HCT116 (cell line): ENCODE results near the gene STYXL2. TPM values are rescaled to one million over a fixed set of nuclear protein-coding genes. Genes with fewer than 3 reads are reported as not detected.

Experiments used
- ATAC-seq: fragments of 200-7000 bp; cut with Tn5 transposase; 2 replicates; pipeline ENCODE4 v1.9.1; 2020; ENCODE audit warnings: mild to moderate bottlenecking, moderate library complexity
- BruUV-seq: library from RNA; stranded (reverse); fragments of 400-500 nt; replicated peaks from 2 replicates; lab custom pipeline; 2021; lab: Mats Ljungman, UMichigan
- CTCF ChIA-PET: fragments of 300-600 bp; sonication (Branson Sonifier 250); formaldehyde crosslinking; loops from one replicate; lab custom pipeline; 2021; ENCODE audit warnings: antibody characterized with exemption; lab: Charles Lee
- POLR2A ChIA-PET: fragments of 300-600, 350-600 bp; sonication (Branson Sonifier 250); formaldehyde crosslinking; loops from one replicate; lab custom pipeline; 2021; ENCODE audit warnings: antibody characterized with exemption; lab: Charles Lee
- RAD21 ChIA-PET, 2 experiments: fragments of 300-600 bp; sonication (Branson Sonifier 250); formaldehyde crosslinking; loops; one replicate each; lab custom pipeline; 2023; ENCODE audit warnings: low total read pairs in 2 of 2; ENCODE audit not compliant: uncharacterized antibody in 2 of 2, unreplicated experiment in 2 of 2, low non-redundant PET in 1 of 2; lab: Charles Lee
- DNase-seq: peaks from one replicate; pipeline ENCODE4 v3.0.0-alpha.2; 2010; ENCODE audit warnings: low read depth, low spot score
- H2AFZ ChIP-seq: fragments of 200-600 bp; shearing (Covaris generic), sonication (generic); 2 replicates; pipeline ENCODE4 v1.6.1; 2017; ENCODE audit warnings: low read depth, mixed run types, mixed read lengths, antibody characterized with exemption, low read length; ENCODE audit not compliant: poor library complexity, severe bottlenecking
- H3K27ac ChIP-seq: 2 replicates; pipeline ENCODE4 v1.5.1; 2012; ENCODE audit warnings: low read depth, low read length
- H3K27me3 ChIP-seq: fragments of 200-600 bp; sonication (generic); 2 replicates; pipeline ENCODE4 v1.6.1; 2016; ENCODE audit warnings: mixed run types, low read length, mixed read lengths; ENCODE audit not compliant: insufficient read depth
- H3K36me3 ChIP-seq, 2 experiments: fragments of 200-500 bp in 1 of 2; fragments of 200-600 bp in 1 of 2; sonication (Bioruptor generic) in 1 of 2; sonication (generic) in 1 of 2; 2 replicates each; pipeline versions ENCODE4 v1.5.1 to v1.6.1; 2014 to 2016; ENCODE audit warnings: low read length in 2 of 2, inconsistent platforms in 1 of 2, mixed read lengths in 1 of 2, mixed run types in 1 of 2; ENCODE audit not compliant: insufficient read depth in 2 of 2, control insufficient read depth in 1 of 2
- H3K4me1 ChIP-seq, 2 experiments: fragments of 200-600 bp in 1 of 2; sonication (generic) in 1 of 2; 2 replicates each; pipeline versions ENCODE4 v1.5.1 to v1.6.1; 2012 to 2017; ENCODE audit warnings: low read length in 2 of 2, inconsistent platforms in 1 of 2, mild to moderate bottlenecking in 1 of 2, mixed read lengths in 1 of 2, mixed run types in 1 of 2, moderate library complexity in 1 of 2; ENCODE audit not compliant: insufficient read depth in 2 of 2, control insufficient read depth in 1 of 2
- H3K4me2 ChIP-seq: fragments of 200-600 bp; sonication (generic); 2 replicates; pipeline ENCODE4 v1.6.1; 2017; ENCODE audit warnings: mixed run types, low read length, mixed read lengths
- H3K4me3 ChIP-seq, 2 experiments: fragments of 200-600 bp in 1 of 2; sonication (generic) in 1 of 2; replicated peaks in 1 of 2; 2 replicates each; pipeline ENCODE4 v1.5.1; 2011 to 2016; ENCODE audit warnings: low read length in 2 of 2, control low read depth in 1 of 2, low read depth in 1 of 2, mild to moderate bottlenecking in 1 of 2, mixed read lengths in 1 of 2, mixed run types in 1 of 2
- H3K79me2 ChIP-seq: fragments of 200-600 bp; sonication (generic); 2 replicates; pipeline ENCODE4 v1.6.1; 2017; ENCODE audit warnings: mild to moderate bottlenecking, mixed run types, low read length, moderate library complexity, mixed read lengths; ENCODE audit not compliant: insufficient read depth
- H3K9ac ChIP-seq: fragments of 200-600 bp; sonication (generic); 2 replicates; pipeline ENCODE4 v1.6.1; 2016; ENCODE audit warnings: low read length, mixed read lengths
- H3K9me2 ChIP-seq: fragments of 200-600 bp; sonication (generic), shearing (Covaris generic); 2 replicates; pipeline ENCODE4 v1.6.1; 2017; ENCODE audit warnings: mixed run types, mild to moderate bottlenecking, moderate library complexity; ENCODE audit not compliant: insufficient read depth
- H3K9me3 ChIP-seq, 2 experiments: fragments of 200-500 bp in 1 of 2; fragments of 200-600 bp in 1 of 2; sonication (Bioruptor generic) in 1 of 2; sonication (generic) in 1 of 2; 2 replicates each; pipeline ENCODE4 v1.6.1; 2014 to 2017; ENCODE audit warnings: low read length in 2 of 2, mixed read lengths in 2 of 2, inconsistent platforms in 1 of 2, low read depth in 1 of 2, mild to moderate bottlenecking in 1 of 2, mixed run types in 1 of 2, moderate library complexity in 1 of 2; ENCODE audit not compliant: control insufficient read depth in 1 of 2, insufficient read depth in 1 of 2
- H4K20me1 ChIP-seq: fragments of 200-600 bp; sonication (generic), shearing (Covaris generic); 2 replicates; pipeline ENCODE4 v1.6.1; 2017; ENCODE audit warnings: mixed run types, mild to moderate bottlenecking, moderate library complexity; ENCODE audit not compliant: insufficient read depth
- CBX3 ChIP-seq: IDR thresholded peaks from 2 replicates; pipeline ENCODE4 v1.6.1; 2012; ENCODE audit warnings: low read depth
- EGR1 ChIP-seq: IDR thresholded peaks from 2 replicates; pipeline ENCODE4 v1.6.1; 2012; ENCODE audit warnings: low read depth
- EZH2 ChIP-seq: fragments of 200-600 bp; sonication (generic); IDR thresholded peaks from 2 replicates; pipeline ENCODE4 v1.6.1; 2017; ENCODE audit warnings: antibody characterized with exemption, mixed run types
- RAD21 ChIP-seq: IDR thresholded peaks from 2 replicates; pipeline ENCODE4 v1.6.1; 2012; ENCODE audit warnings: low read depth, mild to moderate bottlenecking
- SIN3A ChIP-seq: IDR thresholded peaks from 2 replicates; pipeline ENCODE4 v1.6.1; 2012; ENCODE audit warnings: low read depth
- YY1 ChIP-seq: IDR thresholded peaks from 2 replicates; pipeline ENCODE4 v1.6.1; 2011; ENCODE audit warnings: low read length, low read depth, moderate library complexity, mild to moderate bottlenecking; ENCODE audit not compliant: insufficient replicate concordance; ENCODE audit errors: extremely low read depth
- ZFX ChIP-seq: fragments of 450-650 bp; IDR thresholded peaks from 2 replicates; pipeline ENCODE4 v1.6.1; 2017
- intact Hi-C: fragments of 100-400 bp; cut with micrococcal nuclease; formaldehyde crosslinking; loops from 2 replicates; pipeline ENCODE4 v1.10.0; 2022
- total RNA-seq: library from RNA; stranded (reverse); gene quantifications from one replicate; pipeline ENCODE4 v1.2.1, GENCODE V29; 2021; ENCODE audit not compliant: unreplicated experiment
- TF ChIP-seq, protein P1 (sequence below): IDR thresholded peaks from 2 replicates; pipeline ENCODE4 v1.6.1; 2012; ENCODE audit warnings: low read depth
- TF ChIP-seq, protein P2 (sequence below): IDR thresholded peaks from 2 replicates; pipeline ENCODE4 v1.6.1; 2011; ENCODE audit warnings: mild to moderate bottlenecking, low read length, moderate library complexity; ENCODE audit not compliant: insufficient replicate concordance; ENCODE audit errors: extremely low read depth

Gene STYXL2
- total RNA-seq, 1 experiment from 2014 or later, result not detected

DNA sequence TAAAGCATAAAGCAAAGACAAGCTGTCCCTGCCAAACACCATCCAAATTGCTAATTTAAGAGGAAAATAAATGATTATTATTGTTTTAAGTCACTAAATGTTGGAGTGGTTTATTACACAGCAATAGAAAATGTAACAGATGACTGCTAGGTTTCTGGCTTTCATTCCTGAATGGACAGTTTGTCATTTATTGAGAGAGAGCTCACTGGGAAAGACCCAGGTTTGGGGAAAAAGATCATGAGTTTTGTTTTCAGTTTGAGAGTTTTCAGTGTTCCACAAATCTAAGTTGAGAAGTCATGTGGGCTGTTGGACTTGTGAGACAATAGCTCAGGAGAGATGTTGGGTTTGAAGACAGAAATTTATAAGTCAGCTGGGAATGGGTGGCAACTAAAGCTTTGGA, 9.1 kb upstream of the STYXL2 start:
- Histone ChIP-seq H4K20me1 (no peaks in the 10 kb centered on the region), H3K4me1 (peaks cover 8 to 29% of the 10 kb centered on the region in 2 experiments), H3K9ac (no peak overlapping the region), H3K36me3 (no peaks in the 10 kb centered on the region), H3K4me3 (no peak overlapping the region), H3K27me3 (no peaks in the 10 kb centered on the region), H3K9me3 (no peaks in the 10 kb centered on the region), H3K4me2 (no peak overlapping the region), H3K79me2 (no peaks in the 10 kb centered on the region), H3K9me2 (no peaks in the 10 kb centered on the region), H3K27ac (no peak overlapping the region), H2AFZ (no peak overlapping the region)
- DNase-seq, result no peak
- no TSS peak for BruUV-seq
- CTCF ChIA-PET, result interaction anchor here (1.9 kb wide), 1 partner anchor 26 kb away, joined by 5 read pairs; no protein-coding TSS in a partner anchor
- TF ChIP-seq YY1 (no peak), EZH2 (no peak), EGR1 (no peak)
- TF ChIP-seq, protein P1, sequence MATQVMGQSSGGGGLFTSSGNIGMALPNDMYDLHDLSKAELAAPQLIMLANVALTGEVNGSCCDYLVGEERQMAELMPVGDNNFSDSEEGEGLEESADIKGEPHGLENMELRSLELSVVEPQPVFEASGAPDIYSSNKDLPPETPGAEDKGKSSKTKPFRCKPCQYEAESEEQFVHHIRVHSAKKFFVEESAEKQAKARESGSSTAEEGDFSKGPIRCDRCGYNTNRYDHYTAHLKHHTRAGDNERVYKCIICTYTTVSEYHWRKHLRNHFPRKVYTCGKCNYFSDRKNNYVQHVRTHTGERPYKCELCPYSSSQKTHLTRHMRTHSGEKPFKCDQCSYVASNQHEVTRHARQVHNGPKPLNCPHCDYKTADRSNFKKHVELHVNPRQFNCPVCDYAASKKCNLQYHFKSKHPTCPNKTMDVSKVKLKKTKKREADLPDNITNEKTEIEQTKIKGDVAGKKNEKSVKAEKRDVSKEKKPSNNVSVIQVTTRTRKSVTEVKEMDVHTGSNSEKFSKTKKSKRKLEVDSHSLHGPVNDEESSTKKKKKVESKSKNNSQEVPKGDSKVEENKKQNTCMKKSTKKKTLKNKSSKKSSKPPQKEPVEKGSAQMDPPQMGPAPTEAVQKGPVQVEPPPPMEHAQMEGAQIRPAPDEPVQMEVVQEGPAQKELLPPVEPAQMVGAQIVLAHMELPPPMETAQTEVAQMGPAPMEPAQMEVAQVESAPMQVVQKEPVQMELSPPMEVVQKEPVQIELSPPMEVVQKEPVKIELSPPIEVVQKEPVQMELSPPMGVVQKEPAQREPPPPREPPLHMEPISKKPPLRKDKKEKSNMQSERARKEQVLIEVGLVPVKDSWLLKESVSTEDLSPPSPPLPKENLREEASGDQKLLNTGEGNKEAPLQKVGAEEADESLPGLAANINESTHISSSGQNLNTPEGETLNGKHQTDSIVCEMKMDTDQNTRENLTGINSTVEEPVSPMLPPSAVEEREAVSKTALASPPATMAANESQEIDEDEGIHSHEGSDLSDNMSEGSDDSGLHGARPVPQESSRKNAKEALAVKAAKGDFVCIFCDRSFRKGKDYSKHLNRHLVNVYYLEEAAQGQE, result no peak
- RAD21 ChIA-PET, result no interaction called here
- intact Hi-C loops, result no loop called here
- ATAC-seq, result no peak
- POLR2A ChIA-PET, result no interaction called here

GRCh38 chr1:167086033-167086432, 7.8 kb upstream of the STYXL2 start:
- ATAC-seq (peak; percentile 32; the same call in 1 of the 2 replicates), DNase-seq (no peak)
- no peak overlapping the region for H2AFZ ChIP-seq
- no peak overlapping the region for H3K4me3 ChIP-seq
- CTCF ChIA-PET, result interaction anchor here (1.7 to 1.9 kb wide), 2 partner anchors 27 to 134 kb away, joined by 4 to 5 read pairs; no protein-coding TSS in a partner anchor
- H3K9me3 ChIP-seq, result no peaks in the 10 kb centered on the region
- H3K36me3 ChIP-seq, result no peaks in the 10 kb centered on the region
- no peaks in the 10 kb centered on the region for H4K20me1 ChIP-seq
- no peak overlapping the region for H3K27ac ChIP-seq
- no TSS peak for BruUV-seq
- TF ChIP-seq RAD21 (peak; percentile 47), CBX3 (no peak), SIN3A (no peak), ZFX (no peak)
- TF ChIP-seq, protein P2, sequence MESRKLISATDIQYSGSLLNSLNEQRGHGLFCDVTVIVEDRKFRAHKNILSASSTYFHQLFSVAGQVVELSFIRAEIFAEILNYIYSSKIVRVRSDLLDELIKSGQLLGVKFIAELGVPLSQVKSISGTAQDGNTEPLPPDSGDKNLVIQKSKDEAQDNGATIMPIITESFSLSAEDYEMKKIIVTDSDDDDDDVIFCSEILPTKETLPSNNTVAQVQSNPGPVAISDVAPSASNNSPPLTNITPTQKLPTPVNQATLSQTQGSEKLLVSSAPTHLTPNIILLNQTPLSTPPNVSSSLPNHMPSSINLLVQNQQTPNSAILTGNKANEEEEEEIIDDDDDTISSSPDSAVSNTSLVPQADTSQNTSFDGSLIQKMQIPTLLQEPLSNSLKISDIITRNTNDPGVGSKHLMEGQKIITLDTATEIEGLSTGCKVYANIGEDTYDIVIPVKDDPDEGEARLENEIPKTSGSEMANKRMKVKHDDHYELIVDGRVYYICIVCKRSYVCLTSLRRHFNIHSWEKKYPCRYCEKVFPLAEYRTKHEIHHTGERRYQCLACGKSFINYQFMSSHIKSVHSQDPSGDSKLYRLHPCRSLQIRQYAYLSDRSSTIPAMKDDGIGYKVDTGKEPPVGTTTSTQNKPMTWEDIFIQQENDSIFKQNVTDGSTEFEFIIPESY, result no peak
- TF ChIP-seq, all 23 proteins: peak for 1
- no peaks in the 10 kb centered on the region for H3K79me2 ChIP-seq
- H3K4me2 ChIP-seq, result no peak overlapping the region
- H3K9ac ChIP-seq, result no peak overlapping the region
- H3K4me1 ChIP-seq, result peaks cover 8 to 29% of the 10 kb centered on the region in 2 experiments
- intact Hi-C loops, result no loop called here
- RAD21 ChIA-PET, result no interaction called here
- no peaks in the 10 kb centered on the region for H3K27me3 ChIP-seq
- no peaks in the 10 kb centered on the region for H3K9me2 ChIP-seq
- POLR2A ChIA-PET, result no interaction called here
